Kidney epithelial cell (primary cell): ENCODE data around the gene SH2D3A. TPM values are rescaled to one million over a fixed set of nuclear protein-coding genes. Genes with fewer than 3 reads are reported as not detected.

Experiments
- DNase-seq: peaks from one replicate; pipeline ENCODE4 v3.0.0-alpha.2; 2010; ENCODE audit warnings: low read depth
- H3K27me3 ChIP-seq: 2 replicates; pipeline ENCODE4 v1.6.0; 2011; ENCODE audit warnings: low read length; ENCODE audit not compliant: control insufficient read depth, insufficient read depth
- H3K36me3 ChIP-seq: 2 replicates; pipeline ENCODE4 v1.5.1; 2011; ENCODE audit warnings: low read length; ENCODE audit not compliant: control insufficient read depth, insufficient read depth
- H3K4me3 ChIP-seq: 2 replicates; pipeline ENCODE4 v1.5.1; 2011; ENCODE audit warnings: low read depth, mild to moderate bottlenecking, control low read depth, low read length
- CTCF ChIP-seq: IDR thresholded peaks from 2 replicates; pipeline ENCODE4 v1.5.1; 2011; ENCODE audit warnings: mild to moderate bottlenecking, moderate library complexity, low read length, control low read depth, inconsistent platforms; ENCODE audit not compliant: insufficient read depth, poor library complexity, severe bottlenecking
- total RNA-seq: library from RNA; depleted of rRNA; stranded (reverse); fragments of >200 nt; gene quantifications from 2 replicates; pipeline ENCODE4 v1.2.3, GENCODE V29; 2015

The SH2D3A gene
- total RNA-seq, 1 donor from 2014 or later, result 40.0 TPM

- H3K27me3 ChIP-seq, result no peaks in the 10 kb centered on the region
- no peak for DNase-seq
- TF ChIP-seq CTCF, result no peak
- no peak overlapping the region for H3K4me3 ChIP-seq
- no peaks in the 10 kb centered on the region for H3K36me3 ChIP-seq
These were observed 42.0 kb upstream of the SH2D3A start for GRCh38 chr19:6809262-6809661.

GRCh38 chr19:6808494-6808893 lies 41.3 kb upstream of the SH2D3A start:
- Histone ChIP-seq H3K27me3 (no peaks in the 10 kb centered on the region), H3K36me3 (no peaks in the 10 kb centered on the region), H3K4me3 (no peak overlapping the region)
- no peak for DNase-seq
- TF ChIP-seq CTCF, result no peak

- H3K4me3 ChIP-seq, result no peak overlapping the region
- no peaks in the 10 kb centered on the region for H3K36me3 ChIP-seq
- no peak for TF ChIP-seq CTCF
- no peaks in the 10 kb centered on the region for H3K27me3 ChIP-seq
- no peak for DNase-seq
These were observed 40.1 kb upstream of the SH2D3A start for GRCh38 chr19:6807291-6807690.

- H3K4me3 ChIP-seq, result no peak overlapping the region
- no peaks in the 10 kb centered on the region for H3K36me3 ChIP-seq
- no peak for DNase-seq
- TF ChIP-seq CTCF, result no peak
- H3K27me3 ChIP-seq, result no peaks in the 10 kb centered on the region
These were observed 39.3 kb upstream of the SH2D3A start for GRCh38 chr19:6806488-6806887.

GRCh38 chr19:6803036-6803404 lies 35.8 kb upstream of the SH2D3A start:
- Histone ChIP-seq H3K36me3 (no peaks in the 10 kb centered on the region), H3K27me3 (no peaks in the 10 kb centered on the region), H3K4me3 (no peak overlapping the region)
- no peak for DNase-seq
- no peak for TF ChIP-seq CTCF

GRCh38 chr19:6802336-6803035 lies 35.3 kb upstream of the SH2D3A start:
- no peak for DNase-seq
- Histone ChIP-seq H3K36me3 (no peaks in the 10 kb centered on the region), H3K27me3 (no peaks in the 10 kb centered on the region), H3K4me3 (no peak overlapping the region)
- TF ChIP-seq CTCF, result no peak
